Loucy (cell line): ENCODE data around the gene SELENOP.
"Not testable (repeated sequence)": the region's sequence is repeated elsewhere in the genome, so short reads cannot be mapped to it uniquely, and the experiment has no call there.

ENCODE experiments used
- H2AFZ ChIP-seq: fragments of 200-600 bp; sonication (generic); 2 replicates; pipeline ENCODE4 v1.6.0; 2016; ENCODE audit warnings: antibody characterized with exemption, mild to moderate bottlenecking, low read length, moderate library complexity
- H3F3A ChIP-seq: fragments of 200-600 bp; 2 replicates; pipeline ENCODE4 v1.6.0; 2016; ENCODE audit warnings: antibody characterized with exemption, low read depth, mild to moderate bottlenecking
- H3K27me3 ChIP-seq: fragments of 200-600 bp; sonication (generic); 2 replicates; pipeline ENCODE4 v1.6.1; 2014; ENCODE audit warnings: low read length, mild to moderate bottlenecking; ENCODE audit not compliant: insufficient read depth, poor library complexity, severe bottlenecking
- H3K36me3 ChIP-seq: fragments of 200-600 bp; sonication (generic); 2 replicates; pipeline ENCODE4 v1.6.1; 2016; ENCODE audit warnings: low read length; ENCODE audit not compliant: insufficient read depth
- H3K4me1 ChIP-seq: fragments of 200-600 bp; sonication (generic); 2 replicates; pipeline ENCODE4 v1.5.1; 2014; ENCODE audit warnings: low read length, mild to moderate bottlenecking; ENCODE audit not compliant: insufficient read depth, poor library complexity, severe bottlenecking
- H3K4me2 ChIP-seq: fragments of 200-600 bp; sonication (generic); 2 replicates; pipeline ENCODE4 v1.6.0; 2014; ENCODE audit warnings: antibody characterized with exemption, low read length, low read depth, mild to moderate bottlenecking; ENCODE audit not compliant: poor library complexity, severe bottlenecking
- H3K4me3 ChIP-seq: fragments of 200-600 bp; sonication (generic); 2 replicates; pipeline ENCODE4 v1.5.1; 2014; ENCODE audit warnings: low read length, mild to moderate bottlenecking, mixed read lengths; ENCODE audit not compliant: poor library complexity, severe bottlenecking
- H3K79me2 ChIP-seq: fragments of 200-600 bp; sonication (generic); 2 replicates; pipeline ENCODE4 v1.6.1; 2014; ENCODE audit warnings: low read length; ENCODE audit not compliant: insufficient read depth
- H3K9ac ChIP-seq: fragments of 200-600 bp; sonication (generic); 2 replicates; pipeline ENCODE4 v1.6.0; 2014; ENCODE audit warnings: mild to moderate bottlenecking, low read depth, low read length, moderate library complexity; ENCODE audit not compliant: poor library complexity, severe bottlenecking
- H3K9me2 ChIP-seq: fragments of 200-600 bp; sonication (generic); replicated peaks from 2 replicates; pipeline ENCODE4 v1.6.1; 2016; ENCODE audit warnings: low read depth, low read length, mixed read lengths
- H3K9me3 ChIP-seq: fragments of 200-600 bp; sonication (generic); 2 replicates; pipeline ENCODE4 v1.6.1; 2014; ENCODE audit warnings: mild to moderate bottlenecking, antibody characterized with exemption, low read length, low read depth; ENCODE audit not compliant: insufficient read depth
- H4K20me1 ChIP-seq: fragments of 200-600 bp; sonication (generic); 2 replicates; pipeline ENCODE4 v1.6.0; 2014; ENCODE audit warnings: antibody characterized with exemption, low read length, mild to moderate bottlenecking; ENCODE audit not compliant: insufficient read depth, poor library complexity, severe bottlenecking
- EZH2phosphoT487 ChIP-seq: fragments of 200-600 bp; IDR thresholded peaks from 2 replicates; pipeline ENCODE4 v1.6.1; 2018; ENCODE audit warnings: antibody characterized with exemption, mild to moderate bottlenecking, moderate library complexity, borderline replicate concordance
- TF ChIP-seq, protein P1 (sequence below): fragments of 200-600 bp; sonication (generic); conservative IDR thresholded peaks from 2 replicates; pipeline ENCODE4 v1.5.1; 2014; ENCODE audit warnings: mild to moderate bottlenecking, antibody characterized with exemption, low read length

The SELENOP gene

DNA sequence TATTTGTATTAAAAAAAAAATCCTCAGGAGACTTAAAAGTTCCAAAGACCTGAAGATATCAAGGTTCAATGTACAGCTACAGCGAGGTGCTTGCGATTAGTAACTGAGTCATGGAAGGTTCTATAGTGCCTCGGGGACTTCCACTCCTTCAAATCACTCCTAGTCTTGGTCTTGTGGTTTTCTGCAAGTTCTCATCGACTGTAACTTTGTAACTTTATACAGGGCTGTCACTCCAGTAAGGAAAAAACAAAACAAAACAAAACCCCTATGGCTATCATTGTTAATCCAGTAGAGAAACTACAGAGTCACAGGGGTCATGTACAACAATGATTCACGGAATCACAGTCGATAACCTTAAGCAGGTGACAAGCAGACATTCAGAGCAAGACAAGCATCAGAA lies 39.8 kb upstream of the SELENOP start:
- H3K4me3 ChIP-seq = no peak overlapping the region
- H3K27me3 ChIP-seq = no peaks in the 10 kb centered on the region
- no peaks in the 10 kb centered on the region for H3K79me2 ChIP-seq
- H4K20me1 ChIP-seq = no peaks in the 10 kb centered on the region
- no peaks in the 10 kb centered on the region for H3K9me2 ChIP-seq
- H3F3A ChIP-seq = no peaks in the 10 kb centered on the region
- no peaks in the 10 kb centered on the region for H3K36me3 ChIP-seq
- H2AFZ ChIP-seq = no peak overlapping the region
- H3K9ac ChIP-seq = no peak overlapping the region
- no peak overlapping the region for H3K4me2 ChIP-seq
- H3K9me3 ChIP-seq = no peaks in the 10 kb centered on the region
- TF ChIP-seq EZH2phosphoT487 = no peak
- TF ChIP-seq, protein P1, sequence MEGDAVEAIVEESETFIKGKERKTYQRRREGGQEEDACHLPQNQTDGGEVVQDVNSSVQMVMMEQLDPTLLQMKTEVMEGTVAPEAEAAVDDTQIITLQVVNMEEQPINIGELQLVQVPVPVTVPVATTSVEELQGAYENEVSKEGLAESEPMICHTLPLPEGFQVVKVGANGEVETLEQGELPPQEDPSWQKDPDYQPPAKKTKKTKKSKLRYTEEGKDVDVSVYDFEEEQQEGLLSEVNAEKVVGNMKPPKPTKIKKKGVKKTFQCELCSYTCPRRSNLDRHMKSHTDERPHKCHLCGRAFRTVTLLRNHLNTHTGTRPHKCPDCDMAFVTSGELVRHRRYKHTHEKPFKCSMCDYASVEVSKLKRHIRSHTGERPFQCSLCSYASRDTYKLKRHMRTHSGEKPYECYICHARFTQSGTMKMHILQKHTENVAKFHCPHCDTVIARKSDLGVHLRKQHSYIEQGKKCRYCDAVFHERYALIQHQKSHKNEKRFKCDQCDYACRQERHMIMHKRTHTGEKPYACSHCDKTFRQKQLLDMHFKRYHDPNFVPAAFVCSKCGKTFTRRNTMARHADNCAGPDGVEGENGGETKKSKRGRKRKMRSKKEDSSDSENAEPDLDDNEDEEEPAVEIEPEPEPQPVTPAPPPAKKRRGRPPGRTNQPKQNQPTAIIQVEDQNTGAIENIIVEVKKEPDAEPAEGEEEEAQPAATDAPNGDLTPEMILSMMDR = no peak
- no peaks in the 10 kb centered on the region for H3K4me1 ChIP-seq

DNA sequence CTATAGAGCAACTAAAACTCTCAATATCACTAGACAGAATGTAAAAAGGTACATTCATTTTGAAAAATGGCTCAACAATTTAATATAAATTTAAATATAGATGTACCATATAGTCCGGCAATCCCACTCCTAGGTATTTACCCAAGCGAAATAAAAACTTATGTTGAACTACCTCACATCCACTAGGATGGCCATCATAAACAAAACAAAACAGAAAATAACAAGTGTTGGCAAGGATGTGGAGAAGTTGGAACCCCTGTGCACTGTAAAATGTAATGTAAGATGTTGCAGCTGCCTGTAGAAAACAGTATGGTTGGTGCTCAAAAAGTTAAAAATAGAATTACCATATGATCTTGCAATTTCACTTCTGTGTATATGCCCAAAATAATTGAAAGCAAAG lies 36.9 kb upstream of the SELENOP start:
- H4K20me1 ChIP-seq = no peaks in the 10 kb centered on the region
- no peaks in the 10 kb centered on the region for H3K9me3 ChIP-seq
- H3K9me2 ChIP-seq = no peaks in the 10 kb centered on the region
- H3K36me3 ChIP-seq = no peaks in the 10 kb centered on the region
- H3K9ac ChIP-seq = no peak overlapping the region
- no peaks in the 10 kb centered on the region for H3F3A ChIP-seq
- no peaks in the 10 kb centered on the region for H3K27me3 ChIP-seq
- no peaks in the 10 kb centered on the region for H3K4me1 ChIP-seq
- H2AFZ ChIP-seq = no peak overlapping the region
- H3K4me3 ChIP-seq = no peak overlapping the region
- no peaks in the 10 kb centered on the region for H3K79me2 ChIP-seq
- H3K4me2 ChIP-seq = no peak overlapping the region
- no peak for TF ChIP-seq EZH2phosphoT487
- TF ChIP-seq, protein P1 = no peak

GRCh38 chr5:42844408-42844807 lies 32.7 kb upstream of the SELENOP start:
- H3K4me2 ChIP-seq, H3K36me3 ChIP-seq, H3K9me2 ChIP-seq, H3K9ac ChIP-seq, H4K20me1 ChIP-seq, H3K27me3 ChIP-seq, H2AFZ ChIP-seq, H3K4me1 ChIP-seq, H3K9me3 ChIP-seq, H3K4me3 ChIP-seq, H3K79me2 ChIP-seq, H3F3A ChIP-seq: not testable (repeated sequence)

DNA sequence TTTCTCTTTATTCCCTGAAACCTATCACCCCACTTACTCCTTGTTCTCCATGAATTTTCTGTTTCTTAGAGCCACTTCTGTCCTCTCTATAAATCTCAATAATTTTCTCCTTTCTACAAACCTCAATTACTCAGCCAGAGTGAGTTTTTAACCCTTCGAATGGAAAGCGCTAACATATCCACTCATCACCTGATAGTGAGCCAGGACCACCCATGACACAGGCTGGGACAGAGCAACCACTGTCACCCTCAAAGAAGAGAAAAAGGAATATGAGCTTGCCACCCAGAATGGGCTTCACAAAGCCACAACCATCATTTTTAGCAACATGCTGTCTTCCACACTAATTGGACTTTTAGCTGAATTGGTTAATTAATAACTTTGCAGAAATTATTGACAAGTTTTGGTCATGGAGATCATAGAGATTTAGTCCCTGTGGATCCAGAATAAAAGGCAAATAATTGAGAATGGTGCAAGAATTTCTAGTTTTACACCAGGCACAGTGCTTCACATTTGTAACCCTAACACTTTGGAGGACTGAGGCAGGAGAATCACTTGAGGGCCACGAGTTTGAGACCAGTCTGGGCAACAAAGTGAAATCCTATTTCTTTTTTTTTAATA lies 32.1 kb upstream of the SELENOP start:
- no peaks in the 10 kb centered on the region for H4K20me1 ChIP-seq
- no peaks in the 10 kb centered on the region for H3K36me3 ChIP-seq
- TF ChIP-seq, protein P1 = no peak
- TF ChIP-seq EZH2phosphoT487 = no peak
- no peaks in the 10 kb centered on the region for H3F3A ChIP-seq
- no peak overlapping the region for H2AFZ ChIP-seq
- no peak overlapping the region for H3K9ac ChIP-seq
- H3K4me3 ChIP-seq = no peak overlapping the region
- no peak overlapping the region for H3K4me2 ChIP-seq
- H3K79me2 ChIP-seq = no peaks in the 10 kb centered on the region
- no peaks in the 10 kb centered on the region for H3K4me1 ChIP-seq
- H3K9me3 ChIP-seq = no peaks in the 10 kb centered on the region
- H3K9me2 ChIP-seq = no peaks in the 10 kb centered on the region
- H3K27me3 ChIP-seq = no peaks in the 10 kb centered on the region
